Transverse colon (tissue), 4 donors: Measurements from ENCODE around the gene ELAPOR1. TPM values are rescaled to one million over a fixed set of nuclear protein-coding genes. Genes with fewer than 3 reads are reported as not detected.
A peak's percentile ranks its signal among the peaks of the same experiment; 100 is the strongest.

ENCODE experiments used
- DNase-seq: peaks from one replicate; pipeline ENCODE4 v3.0.0-alpha.2; 2019
- H3K27ac ChIP-seq, 4 donors: fragments of 200-600 bp; sonication (generic); 2 replicates each; pipeline ENCODE4 v1.5.1; 2016 to 2018; ENCODE audit warnings: inconsistent platforms in 4 of 4
- H3K27me3 ChIP-seq: fragments of 200-600 bp; sonication (generic); 2 replicates; pipeline ENCODE4 v1.5.1; 2017; ENCODE audit warnings: inconsistent platforms
- H3K36me3 ChIP-seq, 4 donors: fragments of 200-600 bp; sonication (generic); 2 replicates each; pipeline ENCODE4 v1.5.1; 2017 to 2019; ENCODE audit warnings: inconsistent platforms in 4 of 4
- H3K4me1 ChIP-seq, 4 donors: fragments of 200-600 bp; sonication (generic); 2 replicates each; pipeline ENCODE4 v1.5.1; 2017 to 2020; ENCODE audit warnings: inconsistent platforms in 4 of 4
- H3K4me3 ChIP-seq, 4 donors: fragments of 200-600 bp; sonication (generic); 1 replicate in 1 of 4; 2 replicates in 3 of 4; pipeline versions ENCODE4 v1.5.1 to v1.6.1; 2017 to 2019; ENCODE audit warnings: inconsistent platforms in 4 of 4
- H3K9me3 ChIP-seq, 2 donors: fragments of 200-600 bp; sonication (generic); 2 replicates each; pipeline ENCODE4 v1.5.1; 2017 to 2019; ENCODE audit warnings: inconsistent platforms in 2 of 2
- CTCF ChIP-seq, 5 experiments: fragments of 200-600 bp in 3 of 5; fragments of 450-650 bp in 2 of 5; sonication (generic) in 3 of 5; IDR thresholded peaks; 1 replicate in 2 of 5; 2 replicates in 3 of 5; pipeline ENCODE4 v1.5.1; 2016 to 2017; ENCODE audit warnings: antibody characterized with exemption in 5 of 5, inconsistent platforms in 3 of 5, mild to moderate bottlenecking in 2 of 5, moderate library complexity in 1 of 5
- EP300 ChIP-seq: sonication (generic); formaldehyde crosslinking; IDR thresholded peaks from one replicate; pipeline ENCODE4 v1.6.1; 2017; ENCODE audit warnings: antibody characterized with exemption, low read depth
- POLR2A ChIP-seq: fragments of 450-650 bp; IDR thresholded peaks from one replicate; pipeline ENCODE4 v1.6.1; 2016; ENCODE audit warnings: antibody characterized with exemption, mild to moderate bottlenecking, moderate library complexity
- POLR2AphosphoS5 ChIP-seq, 3 donors: sonication (generic); formaldehyde crosslinking; IDR thresholded peaks; one replicate each; pipeline ENCODE4 v1.6.1; 2016; ENCODE audit warnings: antibody characterized with exemption in 3 of 3
- WGBS, 2 donors: methylation state at CpG; one replicate each; pipeline ENCODE4 v1.1.5; 2018; ENCODE audit warnings: low coverage in 1 of 2; 5-methylcytosine and 5-hydroxymethylcytosine counted together
- in situ Hi-C, 4 donors: fragments of 200-750 bp; cut with MboI; loops; one replicate each; pipeline versions ENCODE4 v1.15.0 to v1.15.1; 2017; ENCODE audit warnings: low sequenced_read_pairs in 3 of 4, low pct_ligation_motif_present in 1 of 4, low pct_unique_long_range_greater_than_20kb in 1 of 4
- intact Hi-C: fragments of 100-400 bp; cut with DNase I; formaldehyde crosslinking; loops from one replicate; pipeline ENCODE4 v1.15.1; 2023; ENCODE audit warnings: low total_unique reads
- total RNA-seq, 4 donors: library from RNA; depleted of rRNA; stranded (reverse); fragments of >200 nt; gene quantifications; one replicate each; pipeline ENCODE4 v1.1.0, GENCODE V29; 2016

The ELAPOR1 gene
- total RNA-seq, 4 donors from 2014 or later, result 19.5 to 72.2 (median 38.4) TPM

- in situ Hi-C loops (no loop called here), intact Hi-C loops (no loop called here)
- H3K4me3 ChIP-seq, result peak within 1 kb of the TSS; percentile 60 to 91 (median 69)
- peaks cover 13 to 50% (median 18%) of the 10 kb centered on the region in 4 donors for H3K4me1 ChIP-seq
- DNase-seq, result peak; percentile 94
- 12% methylated on average over 67 of the region's 67 CpGs; no CpG with 5 or more reads in 1 of the 2 donors for WGBS, 2 donors
- peak; percentile 55 for TF ChIP-seq EP300
- peak in 1 of 5 experiments; percentile 15 for TF ChIP-seq CTCF (IDR thresholded peaks at IDR 0.05)
- peak; percentile 82 to 89 (median 88) for TF ChIP-seq POLR2AphosphoS5 (IDR thresholded peaks at IDR 0.05)
- peak; percentile 86 for TF ChIP-seq POLR2A
- no peaks in the 10 kb centered on the region for H3K27me3 ChIP-seq
- peaks cover 0 to 17% (median 5%) of the 10 kb centered on the region in 4 donors for H3K36me3 ChIP-seq
- peak within 1 kb of the TSS; percentile 95 to 99 (median 95) for H3K27ac ChIP-seq
- H3K9me3 ChIP-seq, result no peaks in the 10 kb centered on the region
Observed at GRCh38 chr1:109090196-109091077, 23.5 kb upstream of the ELAPOR1 start, which contains the start of gene TMEM167B. TMEM167B (plus strand) TSS chr1:109090764; CDS start chr1:109090873, 109 bp downstream.

GRCh38 chr1:109091078-109091838 lies 22.7 kb upstream of the ELAPOR1 start:
- DNase-seq, result peak; percentile 37
- peaks cover 13 to 58% (median 20%) of the 10 kb centered on the region in 4 donors for H3K4me1 ChIP-seq
- WGBS, 2 donors, result 3% methylated on average over 4 to 13 of the region's 13 CpGs

GRCh38 chr1:109091839-109092193 lies 22.1 kb upstream of the ELAPOR1 start:
- DNase-seq, result no peak

More at GRCh38 chr1:109091078-109091838, 22.7 kb upstream of the ELAPOR1 start:
- in situ Hi-C loops, result no loop called here
- H3K4me3 ChIP-seq, result peak overlapping the region; percentile 60 to 91 (median 69)
- peak overlapping the region; percentile 95 to 99 (median 95) for H3K27ac ChIP-seq
- no peak for TF ChIP-seq POLR2A
- peak in 1 of 5 experiments; percentile 2 for TF ChIP-seq CTCF (IDR thresholded peaks at IDR 0.05)
- TF ChIP-seq POLR2AphosphoS5 (IDR thresholded peaks at IDR 0.05), result no peak
- H3K27me3 ChIP-seq, result no peaks in the 10 kb centered on the region
- intact Hi-C loops, result no loop called here
- H3K9me3 ChIP-seq, result no peaks in the 10 kb centered on the region
- peaks cover 0 to 17% (median 5%) of the 10 kb centered on the region in 4 donors for H3K36me3 ChIP-seq

More at GRCh38 chr1:109091839-109092193, 22.1 kb upstream of the ELAPOR1 start:
- in situ Hi-C loops, result no loop called here
- Histone ChIP-seq H3K27me3 (no peaks in the 10 kb centered on the region), H3K4me1 (peaks cover 13 to 63% (median 20%) of the 10 kb centered on the region in 4 donors), H3K27ac (peak overlapping the region; percentile 95 to 99 (median 95)), H3K36me3 (peaks cover 0 to 17% (median 5%) of the 10 kb centered on the region in 4 donors), H3K4me3 (peak overlapping the region; percentile 60 to 91 (median 69)), H3K9me3 (no peaks in the 10 kb centered on the region)
- intact Hi-C loops, result no loop called here
- TF ChIP-seq EP300 (no peak), POLR2A (no peak), POLR2AphosphoS5 (IDR thresholded peaks at IDR 0.05) (no peak), CTCF (IDR thresholded peaks at IDR 0.05) (no peak)
- 0 to 3% methylated on average over 1 of the region's 1 CpG for WGBS, 2 donors
